HepG2 (cell line): Measurements from ENCODE around the gene RALY. TPM values are rescaled to one million over a fixed set of nuclear protein-coding genes. Genes with fewer than 3 reads are reported as not detected.

ENCODE experiments used
- ATAC-seq: fragments of 200-7000 bp; cut with Tn5 transposase; 3 replicates; pipeline ENCODE4 v1.9.1; 2020; ENCODE audit warnings: mild to moderate bottlenecking, moderate library complexity
- BruUV-seq: library from RNA; stranded (reverse); fragments of 400-500 nt; replicated peaks from 2 replicates; lab custom pipeline; 2021; lab: Mats Ljungman, UMichigan
- CTCF ChIA-PET: fragments of 300-600 bp; formaldehyde crosslinking; extraction: SDS; loops from one replicate; lab custom pipeline; 2021; ENCODE audit warnings: low total read pairs, inconsistent platforms, low intra/inter-chr PET ratio; lab: Yijun Ruan, JAX
- POLR2A ChIA-PET: fragments of 350-600 bp; sonication (Branson Sonifier 250); formaldehyde crosslinking; loops from one replicate; lab custom pipeline; 2020; ENCODE audit warnings: antibody characterized with exemption, inconsistent platforms; lab: Yijun Ruan, JAX
- DNase-seq: peaks from one replicate; pipeline ENCODE4 v3.0.0-alpha.2; 2015; ENCODE audit warnings: low spot score
- FAIRE-seq: peaks from 3 replicates; lab custom pipeline; 2011; peaks lifted over from hg19 to GRCh38; lab: Jason Lieb, UNC
- H2AFZ ChIP-seq: one replicate; pipeline ENCODE4 v1.6.1; 2011; ENCODE audit warnings: low read length, inconsistent platforms
- H3K27ac ChIP-seq: fragments of 300-600 bp; 3 replicates; pipeline ENCODE4 v1.8.0; 2011; ENCODE audit warnings: mixed run types, mild to moderate bottlenecking, mixed read lengths, low read length, inconsistent platforms; ENCODE audit not compliant: insufficient read depth; ENCODE audit errors: extremely low read length
- H3K27me3 ChIP-seq, 2 experiments: fragments of 200-600 bp in 1 of 2; 2 replicates in 1 of 2; 3 replicates in 1 of 2; pipeline versions ENCODE4 v1.6.0 to v1.8.0; 2011; ENCODE audit warnings: low read length in 2 of 2, mild to moderate bottlenecking in 2 of 2, moderate library complexity in 2 of 2, inconsistent platforms in 1 of 2; ENCODE audit not compliant: insufficient read depth in 2 of 2, control insufficient read depth in 1 of 2
- H3K36me3 ChIP-seq, 2 experiments: fragments of 200-600 bp in 1 of 2; replicated peaks in 1 of 2; 2 replicates in 1 of 2; 3 replicates in 1 of 2; pipeline versions ENCODE4 v1.5.1 to v1.8.0; 2011; ENCODE audit warnings: low read length in 2 of 2, inconsistent platforms in 1 of 2; ENCODE audit not compliant: insufficient read depth in 2 of 2, control insufficient read depth in 1 of 2
- H3K4me1 ChIP-seq: 2 replicates; pipeline ENCODE4 v1.5.1; 2012; ENCODE audit warnings: low read length, inconsistent platforms; ENCODE audit not compliant: insufficient read depth
- H3K4me2 ChIP-seq: 2 replicates; pipeline ENCODE4 v1.6.0; 2011; ENCODE audit warnings: low read depth, low read length, inconsistent platforms
- H3K4me3 ChIP-seq, 3 experiments: fragments of 200-600 bp in 1 of 3; sonication (generic), shearing (Covaris generic) in 1 of 3; replicated peaks in 1 of 3; 2 replicates each; pipeline ENCODE4 v1.5.1; 2011 to 2016; ENCODE audit warnings: low read length in 3 of 3, inconsistent platforms in 2 of 3, low read depth in 2 of 3, mild to moderate bottlenecking in 2 of 3, control low read depth in 1 of 3, mixed read lengths in 1 of 3; ENCODE audit not compliant: insufficient read depth in 1 of 3
- H3K79me2 ChIP-seq: one replicate; pipeline ENCODE4 v1.6.1; 2011; ENCODE audit warnings: low read length, inconsistent platforms; ENCODE audit not compliant: insufficient read depth
- H3K9ac ChIP-seq: 2 replicates; pipeline ENCODE4 v1.6.0; 2011; ENCODE audit warnings: mild to moderate bottlenecking, low read depth, low read length, inconsistent platforms; ENCODE audit not compliant: insufficient read depth
- H3K9me3 ChIP-seq: 2 replicates; pipeline ENCODE4 v1.5.1; 2012; ENCODE audit warnings: mild to moderate bottlenecking, low read length
- H4K20me1 ChIP-seq: 2 replicates; pipeline ENCODE4 v1.6.0; 2011; ENCODE audit warnings: inconsistent platforms, mild to moderate bottlenecking, low read length, moderate library complexity; ENCODE audit not compliant: insufficient read depth
- AGO1 ChIP-seq: fragments of 200-400 bp; formaldehyde crosslinking; IDR thresholded peaks from 2 replicates; pipeline ENCODE4 v1.6.1; 2017; ENCODE audit warnings: mild to moderate bottlenecking, low read depth, low read length, moderate library complexity; ENCODE audit not compliant: poor library complexity, severe bottlenecking
- FOXM1 ChIP-seq: sonication (generic); formaldehyde crosslinking; IDR thresholded peaks from 2 replicates; pipeline ENCODE4 v1.5.0; 2020; ENCODE audit warnings: missing genetic modification reagents
- HNRNPK ChIP-seq: fragments of 200-400 bp; formaldehyde crosslinking; IDR thresholded peaks from 2 replicates; pipeline ENCODE4 v1.6.1; 2018; ENCODE audit warnings: low read length, low read depth, moderate library complexity, mild to moderate bottlenecking; ENCODE audit not compliant: poor library complexity, severe bottlenecking
- KAT2B ChIP-seq: fragments of 150-350 bp; IDR thresholded peaks from 2 replicates; pipeline ENCODE4 v1.6.1; 2014; ENCODE audit warnings: low read depth, low read length, borderline replicate concordance
- MBD4 ChIP-seq: IDR thresholded peaks from 2 replicates; pipeline ENCODE4 v1.6.1; 2012; ENCODE audit warnings: low read length, inconsistent platforms, borderline replicate concordance
- NR1H2 ChIP-seq: sonication (generic); formaldehyde crosslinking; IDR thresholded peaks from 2 replicates; pipeline ENCODE4 v1.8.1; 2022; ENCODE audit warnings: low read depth, missing genetic modification reagents, borderline replicate concordance
- NR2F1 ChIP-seq, 2 experiments: fragments of 450-650 bp in 1 of 2; formaldehyde crosslinking in 1 of 2; IDR thresholded peaks; 2 replicates each; pipeline versions ENCODE4 v1.5.0 to v1.6.1; 2016 to 2020; ENCODE audit warnings: mild to moderate bottlenecking in 1 of 2, missing compliant biosample characterization in 1 of 2, missing genetic modification reagents in 1 of 2, moderate library complexity in 1 of 2
- ONECUT2 ChIP-seq: sonication (generic); formaldehyde crosslinking; IDR thresholded peaks from 2 replicates; pipeline ENCODE4 v1.4.0; 2020; ENCODE audit warnings: missing genetic modification reagents
- POLR2A ChIP-seq, 2 experiments: IDR thresholded peaks; 2 replicates each; pipeline ENCODE4 v1.6.1; 2011; ENCODE audit warnings: low read depth in 2 of 2, low read length in 2 of 2, mild to moderate bottlenecking in 1 of 2, moderate library complexity in 1 of 2; ENCODE audit not compliant: insufficient read depth in 1 of 2
- RBM22 ChIP-seq: fragments of 200-400 bp; formaldehyde crosslinking; optimal IDR thresholded peaks from 2 replicates; pipeline ENCODE3; 2017; ENCODE audit warnings: mild to moderate bottlenecking, low read length, moderate library complexity
- REL ChIP-seq: sonication (generic); formaldehyde crosslinking; conservative IDR thresholded peaks from 2 replicates; pipeline ENCODE4 v1.8.0; 2022; ENCODE audit warnings: mild to moderate bottlenecking, missing genetic modification reagents, moderate library complexity
- SALL1 ChIP-seq: sonication (generic); formaldehyde crosslinking; IDR thresholded peaks from 2 replicates; pipeline ENCODE4 v1.8.0; 2022; ENCODE audit warnings: mild to moderate bottlenecking, missing genetic modification reagents
- SAP130 ChIP-seq: IDR thresholded peaks from 2 replicates; pipeline ENCODE4 v1.6.1; 2016; ENCODE audit warnings: low read depth
- SSRP1 ChIP-seq: IDR thresholded peaks from 2 replicates; pipeline ENCODE4 v1.6.1; 2016; ENCODE audit warnings: control low read depth
- TAF15 ChIP-seq: fragments of 200-400 bp; formaldehyde crosslinking; IDR thresholded peaks from one replicate; pipeline ENCODE4 v1.6.1; 2018; ENCODE audit warnings: mild to moderate bottlenecking, low read depth, low read length; ENCODE audit not compliant: poor library complexity, severe bottlenecking
- THAP11 ChIP-seq: IDR thresholded peaks from 2 replicates; pipeline ENCODE4 v1.6.1; 2016; ENCODE audit warnings: missing biosample characterization, missing genetic modification reagents
- ZBTB20 ChIP-seq: sonication (generic); formaldehyde crosslinking; IDR thresholded peaks from 2 replicates; pipeline ENCODE4 v1.8.1; 2023; ENCODE audit warnings: missing genetic modification reagents, low read depth, mild to moderate bottlenecking, borderline replicate concordance
- ZMYM2 ChIP-seq: sonication (generic); formaldehyde crosslinking; IDR thresholded peaks from 2 replicates; pipeline ENCODE4 v1.8.0; 2022; ENCODE audit warnings: mild to moderate bottlenecking, missing genetic modification reagents
- ZNF230 ChIP-seq: sonication (generic); formaldehyde crosslinking; IDR thresholded peaks from 2 replicates; pipeline ENCODE4 v1.4.0; 2020; ENCODE audit warnings: mild to moderate bottlenecking, missing genetic modification reagents
- ZNF282 ChIP-seq: fragments of 450-650 bp; IDR thresholded peaks from 2 replicates; pipeline ENCODE4 v1.6.1; 2018; ENCODE audit not compliant: partially characterized antibody
- ZNF33A ChIP-seq: sonication (generic); formaldehyde crosslinking; IDR thresholded peaks from 2 replicates; pipeline ENCODE4 v1.5.1; 2020; ENCODE audit warnings: missing genetic modification reagents, mild to moderate bottlenecking, moderate library complexity, borderline replicate concordance
- ZNF451 ChIP-seq: sonication (generic); formaldehyde crosslinking; IDR thresholded peaks from 2 replicates; pipeline ENCODE4 v1.5.0; 2020; ENCODE audit warnings: mild to moderate bottlenecking, missing genetic modification reagents
- ZNF484 ChIP-seq: sonication (generic); formaldehyde crosslinking; IDR thresholded peaks from 2 replicates; pipeline ENCODE4 v1.5.1; 2020; ENCODE audit warnings: mild to moderate bottlenecking, low read depth, missing genetic modification reagents, borderline replicate concordance
- ZNF644 ChIP-seq: IDR thresholded peaks from 2 replicates; pipeline ENCODE4 v1.6.1; 2016; ENCODE audit warnings: low read depth
- ZNF768 ChIP-seq: sonication (generic); formaldehyde crosslinking; IDR thresholded peaks from 2 replicates; pipeline ENCODE4 v1.4.0; 2020; ENCODE audit warnings: missing genetic modification reagents
- ZNF816 ChIP-seq: sonication (generic); formaldehyde crosslinking; IDR thresholded peaks from 2 replicates; pipeline ENCODE4 v1.8.0; 2022; ENCODE audit warnings: missing genetic modification reagents, mild to moderate bottlenecking, borderline replicate concordance
- WGBS: methylation state at CpG from one replicate; pipeline ENCODE4 v1.1.6; 2017; ENCODE audit warnings: low lambda C conversion rate; 5-methylcytosine and 5-hydroxymethylcytosine counted together
- in situ Hi-C: cut with HindIII; loops from 2 replicates; pipeline ENCODE4 v1.10.0; 2017; ENCODE audit warnings: low pct_unique_long_range_greater_than_20kb; ENCODE audit not compliant: extremely low pct_ligation_motif_present
- intact Hi-C: fragments of 100-400 bp; cut with micrococcal nuclease; formaldehyde crosslinking; loops from one replicate; pipeline ENCODE4 v1.10.0; 2022; ENCODE audit not compliant: unreplicated experiment
- polyA plus RNA-seq, 8 experiments: library from polyadenylated mRNA; depleted of rRNA in 3 of 8; stranded (reverse) in 7 of 8; unstranded in 1 of 8; fragments of >200 nt; fragmentation: Illumina TruSeq in 4 of 8; extraction: Trizol in 4 of 8; gene quantifications; 2 replicates each; pipeline versions ENCODE4 v1.2.1 to v1.2.3, GENCODE V29; 2011 to 2016; ENCODE audit warnings: low read depth in 4 of 8, missing spikeins in 1 of 8, mixed read lengths in 1 of 8; ENCODE audit not compliant: insufficient read depth in 1 of 8
- total RNA-seq, 5 experiments: library from RNA; depleted of rRNA; stranded (reverse); fragments of >200 nt; fragmentation: Illumina TruSeq; extraction: Trizol; gene quantifications; 2 replicates each; pipeline ENCODE4 v1.2.3, GENCODE V29; 2016; ENCODE audit warnings: low read depth in 1 of 5
- TF ChIP-seq, protein P1 (sequence below): sonication (generic); formaldehyde crosslinking; IDR thresholded peaks from 2 replicates; pipeline ENCODE4 v1.4.0; 2020; ENCODE audit warnings: mild to moderate bottlenecking, missing genetic modification reagents

RALY gene
- total and polyA plus RNA-seq, 2 of the 13 experiments (the other 11 are each of a cell fraction or from before 2014, with no cell fraction given), result 178 to 186 TPM

DNA sequence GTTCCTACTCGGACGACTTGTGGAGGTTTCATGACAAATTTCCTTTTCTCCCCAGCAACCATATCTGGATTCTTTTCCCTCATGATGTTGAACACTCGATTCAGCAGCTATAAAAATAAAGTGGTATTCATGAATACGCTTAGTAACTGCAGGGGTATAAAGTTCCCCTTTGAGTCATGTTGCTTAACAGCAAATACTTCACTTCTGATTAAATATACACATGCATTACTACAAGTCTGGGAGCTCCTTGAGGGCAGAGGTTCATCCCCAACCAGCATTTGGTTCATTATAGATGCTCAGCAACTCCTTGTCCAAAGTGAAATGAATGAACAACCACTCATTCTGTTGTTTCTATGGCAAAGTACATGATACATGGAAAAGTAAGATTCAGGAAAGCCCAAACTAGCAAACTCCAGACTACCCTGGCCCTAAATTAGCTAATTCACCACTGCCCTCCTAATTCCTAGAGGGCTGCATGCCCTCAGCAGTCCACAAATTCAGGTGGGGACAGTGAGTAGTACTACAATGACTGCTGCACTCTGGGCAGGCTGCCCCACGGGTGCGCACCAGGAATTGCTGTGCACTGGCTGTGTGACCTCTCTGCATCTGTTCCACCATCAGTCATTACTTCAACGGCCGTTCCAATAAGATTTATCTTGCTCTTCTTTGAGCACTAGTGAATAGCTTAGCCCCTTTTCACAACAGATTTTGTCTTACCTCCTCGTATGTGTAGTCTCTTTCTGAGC is 103.2 kb downstream of the RALY start:
- Histone ChIP-seq H2AFZ (no peak overlapping the region), H3K27me3 (no peaks in the 10 kb centered on the region), H3K4me1 (no peaks in the 10 kb centered on the region), H3K4me3 (no peak overlapping the region), H3K79me2 (peaks cover 11% of the 10 kb centered on the region), H3K9ac (no peak overlapping the region), H3K4me2 (no peak overlapping the region), H3K9me3 (no peaks in the 10 kb centered on the region), H3K36me3 (peaks cover 58 to 96% of the 10 kb centered on the region in 2 experiments), H3K27ac (no peak overlapping the region), H4K20me1 (peaks cover 43% of the 10 kb centered on the region)
- in situ Hi-C loops, result no loop called here
- ATAC-seq (peak; percentile 19; the same call in 2 of the 3 replicates), DNase-seq (no peak), FAIRE-seq (no peak)
- ChIA-PET POLR2A (interaction anchor here (1.6 to 5.8 kb wide), 2 partner anchors 10 to 15 kb away, joined by 5 to 48 read pairs; partner anchors contain the start of gene EIF2S2), CTCF (no interaction called here)
- WGBS, result 98% methylated on average over 9 of the region's 9 CpGs
- BruUV-seq, result no TSS peak
- intact Hi-C loops, result no loop called here
- TF ChIP-seq RBM22 (peak; percentile 91), ZNF484 (CRISPR knock-in tag) (no peak), ZNF33A (no peak), NR1H2 (CRISPR knock-in tag) (no peak), AGO1 (no peak), HNRNPK (no peak), SALL1 (CRISPR knock-in tag) (no peak), ZNF282 (no peak), REL (no peak), ZNF230 (CRISPR knock-in tag) (no peak), SSRP1 (CRISPR knock-in tag) (0 out of 2 replicates have a peak, but pooled peaks have one; percentile 66), FOXM1 (CRISPR knock-in tag) (no peak), ZNF644 (CRISPR knock-in tag) (no peak), ZMYM2 (CRISPR knock-in tag) (no peak), SAP130 (CRISPR knock-in tag) (no peak), ZNF768 (CRISPR knock-in tag) (peak; percentile 38; the same call in 1 of the 2 replicates), KAT2B (no peak), ZBTB20 (CRISPR knock-in tag) (no peak), ONECUT2 (CRISPR knock-in tag) (no peak), ZNF451 (CRISPR knock-in tag) (no peak), THAP11 (CRISPR knock-in tag) (no peak), POLR2A (IDR thresholded peaks at IDR 0.05; ENCODE audit: insufficient read depth in 1 of 2, low read depth in 2 of 2, low read length in 2 of 2) (peak in 1 of 2 experiments; percentile 36; a peak in 1 of 4 replicates), MBD4 (no peak), ZNF816 (CRISPR knock-in tag) (no peak), NR2F1 (CRISPR knock-in tag; IDR thresholded peaks at IDR 0.05) (no peak), TAF15 (no peak)
- TF ChIP-seq, protein P1, sequence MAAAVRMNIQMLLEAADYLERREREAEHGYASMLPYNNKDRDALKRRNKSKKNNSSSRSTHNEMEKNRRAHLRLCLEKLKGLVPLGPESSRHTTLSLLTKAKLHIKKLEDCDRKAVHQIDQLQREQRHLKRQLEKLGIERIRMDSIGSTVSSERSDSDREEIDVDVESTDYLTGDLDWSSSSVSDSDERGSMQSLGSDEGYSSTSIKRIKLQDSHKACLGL, result no peak
